HG03571 (cell line): Measurements from ENCODE around the gene KLHDC3.
"Not testable (repeated sequence)": the region's sequence is repeated elsewhere in the genome, so short reads cannot be mapped to it uniquely, and the experiment has no call there.

Experiments
- ATAC-seq: cut with Tn5 transposase; IDR thresholded peaks from one replicate; pipeline ENCODE4 v1.9.1; 2021; ENCODE audit not compliant: unreplicated experiment

KLHDC3 gene

GRCh38 chr6:43021270-43022047 lies 7.4 kb downstream of the KLHDC3 start, which contains the start of gene RRP36:
Gene RRP36 (plus strand): TSS chr6:43021623. CDS start chr6:43021655, 32 bp downstream.
- ATAC-seq: no peak

DNA sequence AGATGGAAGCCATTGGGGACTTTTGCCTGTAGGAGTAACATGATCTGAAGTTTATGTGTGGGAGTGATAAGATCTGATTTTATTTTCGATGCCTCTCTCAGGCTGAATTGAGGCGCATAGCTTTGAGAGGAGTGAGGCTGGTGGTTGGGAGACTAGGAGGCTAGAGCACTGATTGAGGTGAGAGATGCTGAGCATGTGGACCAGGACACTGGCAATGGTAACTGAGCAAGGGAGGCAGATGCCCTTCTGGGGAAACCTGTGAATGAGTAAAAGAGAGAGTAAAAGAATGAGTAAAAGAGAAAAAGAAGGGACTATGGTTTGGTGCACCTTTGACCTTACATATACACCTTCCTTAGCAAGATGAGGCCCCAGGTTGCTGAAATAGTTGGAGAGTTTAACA lies 10.4 kb downstream of the KLHDC3 start:
- no peak for ATAC-seq

- no peak for ATAC-seq
Measured at GRCh38 chr6:43026365-43026764, 12.3 kb downstream of the KLHDC3 start.

DNA sequence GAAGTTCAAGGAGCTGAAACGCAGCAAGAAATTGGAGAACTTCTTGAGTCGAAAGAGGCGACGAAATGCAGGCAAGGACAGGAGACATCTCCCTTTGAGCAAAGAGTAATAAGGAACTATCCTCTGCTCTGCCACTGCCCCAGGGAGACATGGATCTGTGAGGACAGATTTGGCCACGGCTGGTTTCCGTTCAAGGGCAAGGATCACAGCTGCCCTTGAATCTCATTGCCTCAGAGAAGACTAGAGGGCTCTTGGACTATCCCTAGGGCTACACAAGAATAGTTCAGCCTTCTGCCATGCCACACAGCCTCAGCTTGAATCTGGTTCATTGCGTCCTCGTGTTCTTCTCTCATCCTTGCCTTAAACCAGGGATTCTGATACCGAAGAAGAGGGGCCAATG lies 15.1 kb downstream of the KLHDC3 start:
- ATAC-seq: no peak

- ATAC-seq: no peak
Measured at GRCh38 chr6:43032326-43032725, 18.3 kb downstream of the KLHDC3 start.

- no peak for ATAC-seq
Measured at GRCh38 chr6:43033496-43034189, 19.6 kb downstream of the KLHDC3 start.

DNA sequence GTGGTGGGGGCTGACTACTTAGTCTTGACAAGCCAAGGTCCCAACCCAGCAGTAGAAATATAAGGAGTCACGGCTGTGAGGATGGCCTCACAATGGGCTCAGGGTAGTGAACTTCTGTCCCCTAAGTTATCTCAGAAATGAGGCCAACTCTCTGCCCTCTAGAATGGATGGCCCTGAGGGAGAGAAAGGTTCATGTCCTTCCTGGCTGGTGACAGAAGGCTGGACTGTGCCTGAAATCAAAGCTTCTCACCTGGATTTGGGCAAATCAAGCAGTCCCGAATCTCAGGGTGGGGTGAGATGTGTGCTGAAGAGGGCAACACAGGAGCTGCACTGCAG lies 20.1 kb downstream of the KLHDC3 start:
- no peak for ATAC-seq

DNA sequence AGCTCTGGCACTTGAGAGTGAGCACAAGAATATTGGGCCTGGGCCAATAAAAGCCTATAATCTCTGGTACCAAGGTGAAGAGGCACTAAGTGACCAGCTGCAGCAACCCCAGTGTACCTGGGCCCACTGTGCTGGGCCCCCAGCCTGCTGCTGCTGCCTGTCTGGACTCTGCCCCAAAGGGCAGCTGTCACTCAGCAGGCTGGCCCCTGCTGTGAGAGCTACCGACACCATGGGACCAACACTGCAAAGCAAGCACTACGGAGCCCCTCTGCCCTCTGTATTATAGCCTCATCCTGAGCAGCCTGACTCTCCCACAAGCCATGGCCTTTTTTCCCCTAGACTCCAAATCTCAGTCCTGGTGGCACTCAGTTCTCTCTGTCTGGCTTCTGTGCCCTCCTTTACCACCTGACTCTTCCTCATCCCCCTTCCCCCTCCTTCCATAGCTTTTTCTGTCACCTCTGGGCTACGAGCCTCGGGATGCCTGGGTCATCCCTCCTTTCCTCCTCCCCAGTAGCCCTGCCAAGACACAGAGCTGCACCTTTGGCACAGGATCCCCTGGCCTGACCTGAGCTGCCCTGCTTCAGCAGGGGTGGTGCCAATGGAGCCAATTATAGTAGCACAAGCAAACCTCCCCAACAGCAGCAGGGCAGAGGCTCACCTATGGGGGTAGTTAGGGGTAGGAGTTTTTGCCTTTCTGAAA lies 21.6 kb downstream of the KLHDC3 start:
- ATAC-seq: no peak

DNA sequence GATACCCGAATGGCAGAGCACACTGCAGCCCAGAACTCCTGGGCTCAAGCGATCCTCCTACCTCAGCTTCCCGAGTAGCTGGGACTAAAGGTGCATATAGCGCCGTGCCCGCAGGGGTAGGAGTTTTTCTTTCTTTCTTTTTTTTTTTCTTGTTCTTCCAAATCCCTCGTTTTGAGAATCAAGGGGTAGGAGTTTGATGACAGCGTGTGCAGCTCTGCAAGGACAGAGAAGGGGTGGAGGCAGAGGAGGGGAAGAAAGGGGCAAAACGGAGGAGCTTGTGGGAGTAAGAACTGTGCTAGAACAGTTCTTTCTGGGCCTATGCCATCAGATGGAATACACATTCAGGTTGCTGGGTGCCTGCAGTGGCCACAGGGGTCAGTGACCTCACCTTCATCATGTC lies 22.7 kb downstream of the KLHDC3 start:
- ATAC-seq: no peak

DNA sequence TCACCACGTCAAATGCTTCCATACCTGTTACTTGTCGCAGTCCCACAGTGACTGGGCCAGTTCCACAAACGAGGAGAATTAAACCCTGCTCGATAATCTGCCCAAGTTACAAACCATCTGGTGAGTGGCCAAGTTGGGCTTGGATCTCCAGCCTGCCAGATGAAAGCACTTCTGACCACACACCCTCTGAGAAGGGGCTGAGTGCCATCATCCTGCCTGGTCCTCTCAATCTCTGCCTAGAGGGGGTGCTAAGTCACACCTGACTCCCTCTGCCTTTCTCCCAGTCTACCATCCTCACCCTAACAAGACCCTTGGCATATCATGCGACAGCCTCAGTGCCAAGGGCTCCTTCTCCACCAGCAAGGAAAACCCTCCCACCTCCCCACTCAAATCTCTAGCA lies 23.1 kb downstream of the KLHDC3 start:
- no peak for ATAC-seq

DNA sequence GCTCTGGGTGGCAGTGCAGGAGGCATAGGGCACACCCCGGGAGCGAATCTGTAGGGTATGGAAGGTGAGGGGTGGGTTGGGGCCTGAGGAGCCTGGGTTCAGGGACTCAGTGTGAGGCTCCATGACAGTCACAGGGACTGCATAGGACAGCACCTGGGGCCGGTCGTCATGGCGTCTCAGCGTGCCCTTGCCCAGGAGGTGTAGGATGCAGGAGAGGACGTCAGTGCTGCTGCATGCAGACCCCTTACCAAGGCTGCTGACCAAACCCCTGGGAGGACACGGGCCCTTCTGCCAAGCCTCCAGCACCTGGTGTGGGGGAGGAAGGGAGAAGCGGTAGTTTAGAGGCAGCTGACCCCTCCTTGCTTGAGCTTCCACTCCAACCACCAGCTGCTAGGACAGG lies 23.7 kb downstream of the KLHDC3 start:
- ATAC-seq: no peak

GRCh38 chr6:43038727-43039126 lies 24.7 kb downstream of the KLHDC3 start:
- no peak for ATAC-seq

GRCh38 chr6:43040542-43041257 lies 26.7 kb downstream of the KLHDC3 start:
- ATAC-seq: no peak

DNA sequence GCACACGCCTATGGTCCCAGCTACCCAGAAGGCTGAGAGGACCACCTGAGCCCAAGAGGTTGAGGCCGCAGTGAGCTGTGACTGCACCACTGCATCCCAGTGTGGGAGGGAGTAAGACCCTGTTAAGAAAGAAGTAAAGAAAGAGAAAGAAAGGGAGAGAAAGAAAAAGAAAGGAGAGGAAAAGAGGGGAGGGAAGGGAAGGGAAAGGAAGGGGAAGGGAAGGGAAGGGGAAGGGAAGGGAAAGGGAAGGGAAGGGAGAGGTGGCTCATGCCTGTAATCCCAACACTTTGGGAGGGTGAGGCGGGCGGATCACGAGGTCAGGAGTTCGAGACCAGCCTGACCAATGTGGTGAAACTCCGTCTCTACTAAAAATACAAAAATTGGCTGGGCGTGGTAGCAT lies 27.4 kb downstream of the KLHDC3 start:
- not testable (repeated sequence) for ATAC-seq

- no peak for ATAC-seq
Measured at GRCh38 chr6:43043310-43043709, 29.3 kb downstream of the KLHDC3 start.

DNA sequence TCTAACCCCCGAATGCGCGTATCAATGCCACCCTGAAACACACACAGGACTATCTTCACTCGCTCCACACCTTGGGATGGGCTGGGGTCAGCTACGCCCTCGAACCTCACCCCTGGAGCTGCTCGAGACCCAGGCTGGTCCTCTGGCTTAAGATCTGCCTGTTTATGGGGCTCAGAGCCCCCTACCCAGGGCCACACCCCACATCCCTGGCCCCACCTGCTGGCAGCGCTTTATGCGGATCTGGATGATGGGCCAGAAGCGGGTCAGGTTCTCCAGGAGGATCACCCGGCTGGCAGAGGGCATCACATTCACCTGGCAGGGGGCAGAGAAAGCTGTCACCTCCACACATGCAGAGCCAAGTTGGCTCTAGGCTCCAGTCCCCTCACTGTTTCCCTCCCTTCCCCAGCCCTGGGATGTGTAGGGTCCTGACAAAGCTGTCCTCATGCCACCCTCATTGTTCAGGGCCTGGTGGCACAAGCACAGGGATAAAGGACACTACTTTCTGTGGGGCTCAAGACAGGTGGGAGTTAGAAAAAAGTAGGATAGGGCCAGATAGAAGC lies 31.4 kb downstream of the KLHDC3 start:
- ATAC-seq: no peak

GRCh38 chr6:43047998-43048397 lies 33.9 kb downstream of the KLHDC3 start:
- no peak for ATAC-seq

GRCh38 chr6:43050981-43051380 lies 36.9 kb downstream of the KLHDC3 start:
- no peak for ATAC-seq

GRCh38 chr6:43052225-43052841 lies 38.3 kb downstream of the KLHDC3 start:
- ATAC-seq: no peak

DNA sequence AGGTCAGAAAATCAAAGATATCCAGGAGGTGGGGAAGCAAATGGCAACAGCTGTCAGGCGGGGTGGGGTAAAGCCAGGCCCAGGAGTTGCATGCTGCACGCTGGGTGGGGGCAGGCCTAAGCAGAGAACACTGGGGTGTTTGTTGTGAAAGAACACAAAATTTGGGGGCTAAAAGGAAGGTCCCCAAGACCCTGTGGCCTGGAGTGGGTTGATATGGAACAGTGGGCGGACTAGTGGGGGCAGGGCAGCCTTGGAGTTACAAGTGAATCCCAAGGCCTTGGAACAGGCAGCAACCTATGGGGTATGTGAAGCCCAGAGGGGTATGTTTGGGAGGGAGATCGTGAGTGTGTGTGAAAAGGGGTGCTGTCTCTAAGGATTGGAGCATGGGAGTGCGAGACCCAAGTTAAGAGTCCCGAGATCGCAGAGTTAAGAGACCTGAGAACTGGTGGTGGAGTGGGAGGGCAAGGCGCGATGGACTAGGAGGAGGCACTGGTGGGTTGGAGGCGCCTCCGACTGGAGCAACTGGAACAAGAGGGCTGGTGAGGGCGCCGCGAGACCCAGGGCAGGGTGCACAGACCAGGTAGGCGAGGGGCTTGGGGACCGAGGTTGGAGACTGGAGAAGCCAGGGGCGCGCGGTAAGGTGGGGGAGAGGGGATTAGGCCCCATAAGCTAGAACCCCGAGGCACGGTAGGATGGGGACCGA lies 38.9 kb downstream of the KLHDC3 start:
- ATAC-seq: no peak
